Measurements from ENCODE around the gene PTPRM. TPM values are rescaled to one million over a fixed set of nuclear protein-coding genes. Genes with fewer than 3 reads are reported as not detected.

PTPRM gene
- total RNA-seq, 1 experiment from 2014 or later: 11.1 TPM

GRCh38 chr18:7585276-7585670 lies 18.2 kb downstream of the PTPRM start (continued):
- TF ChIP-seq NR1H2 (CRISPR knock-in tag; IDR thresholded peaks at IDR 0.05) (no peak), SMAD3 (CRISPR knock-in tag; IDR thresholded peaks at IDR 0.05; ENCODE audit: borderline replicate concordance) (no peak)

DNA sequence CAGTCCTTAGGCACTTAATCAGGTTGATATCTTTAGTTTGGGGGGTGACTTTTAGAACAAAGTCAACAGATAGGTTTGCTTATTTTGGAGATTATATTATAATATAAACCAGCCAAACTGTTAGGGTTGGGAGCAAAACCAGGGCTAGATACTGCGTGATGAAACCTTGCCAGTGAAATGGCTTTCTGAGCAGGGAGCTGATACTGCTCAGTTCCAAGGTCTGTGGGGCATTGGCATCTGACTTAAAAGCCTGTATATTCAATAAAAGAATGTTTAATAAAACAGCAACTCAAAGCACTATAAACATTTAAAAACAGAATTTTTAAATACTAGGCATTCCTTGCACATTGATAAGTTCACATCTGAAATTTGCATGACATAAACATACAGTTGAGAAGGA lies 19.3 kb downstream of the PTPRM start:
- DNase-seq (ENCODE audit: low spot score) (no peak), ATAC-seq (no peak)
- CTCF ChIA-PET: no interaction called here
- Mint-ChIP-seq H3K27me3 (ENCODE audit: low read depth) (no peaks in the 10 kb centered on the region), H3K9me3 (peaks cover 4% of the 10 kb centered on the region), H3K4me3 (no peak overlapping the region), H3K4me1 (peaks cover 14% of the 10 kb centered on the region), H3K36me3 (peaks cover 3% of the 10 kb centered on the region), H3K27ac (no peak overlapping the region)
- POLR2A ChIA-PET: interaction anchor here (0.6 kb wide), 1 partner anchor 400 kb away, joined by 3 read pairs; no protein-coding TSS in a partner anchor
- TF ChIP-seq ELF4 (CRISPR knock-in tag; IDR thresholded peaks at IDR 0.05; ENCODE audit: low read depth): no peak
- TF ChIP-seq RORB (CRISPR knock-in tag; IDR thresholded peaks at IDR 0.05): no peak
- no peak for TF ChIP-seq ZNF281 (CRISPR knock-in tag; IDR thresholded peaks at IDR 0.05)
- no peak for TF ChIP-seq JUN (CRISPR knock-in tag; IDR thresholded peaks at IDR 0.05)
- no peak for TF ChIP-seq KAT7 (CRISPR knock-in tag; IDR thresholded peaks at IDR 0.05; ENCODE audit: borderline replicate concordance)
- TF ChIP-seq, protein P1, sequence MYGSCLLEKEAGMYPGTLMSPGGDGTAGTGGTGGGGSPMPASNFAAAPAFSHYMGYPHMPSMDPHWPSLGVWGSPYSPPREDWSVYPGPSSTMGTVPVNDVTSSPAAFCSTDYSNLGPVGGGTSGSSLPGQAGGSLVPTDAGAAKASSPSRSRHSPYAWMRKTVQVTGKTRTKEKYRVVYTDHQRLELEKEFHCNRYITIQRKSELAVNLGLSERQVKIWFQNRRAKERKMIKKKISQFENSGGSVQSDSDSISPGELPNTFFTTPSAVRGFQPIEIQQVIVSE (CRISPR knock-in tag; IDR thresholded peaks at IDR 0.05; ENCODE audit: borderline replicate concordance): no peak
- TF ChIP-seq, protein P2, sequence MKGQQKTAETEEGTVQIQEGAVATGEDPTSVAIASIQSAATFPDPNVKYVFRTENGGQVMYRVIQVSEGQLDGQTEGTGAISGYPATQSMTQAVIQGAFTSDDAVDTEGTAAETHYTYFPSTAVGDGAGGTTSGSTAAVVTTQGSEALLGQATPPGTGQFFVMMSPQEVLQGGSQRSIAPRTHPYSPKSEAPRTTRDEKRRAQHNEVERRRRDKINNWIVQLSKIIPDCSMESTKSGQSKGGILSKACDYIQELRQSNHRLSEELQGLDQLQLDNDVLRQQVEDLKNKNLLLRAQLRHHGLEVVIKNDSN (CRISPR knock-in tag; IDR thresholded peaks at IDR 0.05): no peak

DNA sequence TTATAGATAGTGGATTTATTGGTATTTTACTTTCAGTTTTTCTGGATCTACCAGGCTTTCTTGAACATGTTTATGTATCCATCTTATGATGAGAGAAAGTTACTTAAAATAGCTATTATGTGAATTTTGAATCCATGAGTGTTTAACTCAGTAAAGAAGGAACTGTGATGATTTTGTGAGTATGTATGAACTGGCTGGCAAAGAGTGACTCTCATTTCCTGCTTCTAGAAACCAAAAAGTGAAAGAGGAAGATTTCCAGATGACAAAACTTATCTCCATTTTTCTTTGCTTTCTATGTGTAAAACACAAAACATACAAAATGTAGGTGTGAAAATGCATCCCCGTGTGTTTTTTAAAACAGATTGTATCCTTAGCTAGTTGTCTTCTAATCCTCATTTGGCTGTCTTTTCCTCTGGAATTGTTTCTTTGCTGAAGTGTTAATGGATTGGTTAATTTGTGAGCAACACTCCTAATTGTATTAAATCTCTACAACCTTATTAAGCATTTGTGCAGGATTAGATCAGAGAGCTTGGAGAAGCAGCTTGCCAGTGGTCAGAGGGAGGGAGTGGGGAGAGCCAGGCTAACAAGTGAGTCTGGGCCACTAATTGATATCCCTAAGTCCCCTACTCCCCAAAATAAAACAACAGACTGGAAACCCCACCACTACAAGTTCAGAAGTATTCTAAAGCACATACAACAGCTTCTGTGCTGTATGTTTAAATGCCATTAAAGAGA lies 23.9 kb downstream of the PTPRM start:
- ChIA-PET POLR2A (no interaction called here), CTCF (no interaction called here)
- TF ChIP-seq ZNF396 (CRISPR knock-in tag; IDR thresholded peaks at IDR 0.05; ENCODE audit: borderline replicate concordance) (no peak), TCF7 (CRISPR knock-in tag; IDR thresholded peaks at IDR 0.05; ENCODE audit: low read depth) (no peak), ZNF425 (CRISPR knock-in tag; conservative IDR thresholded peaks at IDR 0.05) (no peak), ETV6 (CRISPR knock-in tag; IDR thresholded peaks at IDR 0.05) (no peak), ZNF317 (CRISPR knock-in tag; IDR thresholded peaks at IDR 0.05; ENCODE audit: borderline replicate concordance, low read depth) (no peak), MLX (CRISPR knock-in tag; IDR thresholded peaks at IDR 0.05) (no peak), MYBL2 (CRISPR knock-in tag; IDR thresholded peaks at IDR 0.05) (no peak)
- no peak for DNase-seq (ENCODE audit: low spot score)
- H3K4me3 Mint-ChIP-seq: no peak overlapping the region
- H3K36me3 Mint-ChIP-seq: no peaks in the 10 kb centered on the region
- no peak overlapping the region for H3K27ac Mint-ChIP-seq
- H3K4me1 Mint-ChIP-seq: peaks cover 19% of the 10 kb centered on the region
- H3K27me3 Mint-ChIP-seq (ENCODE audit: low read depth): no peaks in the 10 kb centered on the region
- no peaks in the 10 kb centered on the region for H3K9me3 Mint-ChIP-seq
- ATAC-seq: no peak
